K562 (cell line): ENCODE measurements around the gene YBEY. TPM values are rescaled to one million over a fixed set of nuclear protein-coding genes. Genes with fewer than 3 reads are reported as not detected.

ENCODE experiments used
- ATAC-seq: fragments of 200-7000 bp; cut with Tn5 transposase; 3 replicates; pipeline ENCODE4 v1.9.1; 2020; ENCODE audit warnings: moderate library complexity
- BruUV-seq: library from RNA; stranded (reverse); fragments of 400-500 nt; replicated peaks from 2 replicates; lab custom pipeline; 2021; lab: Mats Ljungman, UMichigan
- CTCF ChIA-PET: fragments of 300-600 bp; formaldehyde crosslinking; extraction: SDS; loops from one replicate; lab custom pipeline; 2021; ENCODE audit warnings: low intra/inter-chr PET ratio; lab: Yijun Ruan, JAX
- POLR2A ChIA-PET: fragments of 300-600, 350-650 bp; sonication (Branson Sonifier 250); formaldehyde crosslinking; extraction: SDS; loops from one replicate; lab custom pipeline; 2021; ENCODE audit warnings: antibody characterized with exemption, inconsistent platforms; lab: Yijun Ruan, JAX
- DNase-seq, 4 experiments: peaks; one replicate each; pipeline versions ENCODE4 v3.0.0 to v3.0.0-alpha.2; 2011 to 2018; ENCODE audit warnings: low spot score in 3 of 4, mixed read lengths in 3 of 4; ENCODE audit errors: extremely low read depth in 1 of 4
- FAIRE-seq: peaks from 2 replicates; lab custom pipeline; 2011; peaks lifted over from hg19 to GRCh38; lab: Jason Lieb, UNC
- H2AFZ ChIP-seq: 2 replicates; pipeline ENCODE4 v1.6.0; 2011; ENCODE audit warnings: low read depth, low read length, control low read depth, inconsistent platforms
- H3K27ac ChIP-seq: fragments of 200-600 bp; 3 replicates; pipeline ENCODE4 v1.8.0; 2011; ENCODE audit warnings: low read depth, mild to moderate bottlenecking, control low read depth, inconsistent platforms, low read length, moderate library complexity, mixed read lengths; ENCODE audit errors: extremely low read depth
- H3K27me3 ChIP-seq, 2 experiments: fragments of 300-600 bp in 1 of 2; 2 replicates in 1 of 2; 3 replicates in 1 of 2; pipeline versions ENCODE4 v1.6.0 to v1.8.0; 2011; ENCODE audit warnings: inconsistent platforms in 2 of 2, low read length in 2 of 2, mild to moderate bottlenecking in 1 of 2, mixed read lengths in 1 of 2, moderate library complexity in 1 of 2; ENCODE audit not compliant: control insufficient read depth in 2 of 2, insufficient read depth in 2 of 2
- H3K36me3 ChIP-seq: fragments of 300-600 bp; 3 replicates; pipeline ENCODE4 v1.8.0; 2011; ENCODE audit warnings: mild to moderate bottlenecking, low read length, inconsistent platforms; ENCODE audit not compliant: control insufficient read depth, insufficient read depth
- H3K4me1 ChIP-seq, 2 experiments: fragments of 200-600 bp in 1 of 2; replicated peaks in 1 of 2; 2 replicates in 1 of 2; 3 replicates in 1 of 2; pipeline versions ENCODE4 v1.5.1 to v1.8.0; 2011; ENCODE audit warnings: inconsistent platforms in 2 of 2, low read length in 2 of 2, mild to moderate bottlenecking in 1 of 2, mixed read lengths in 1 of 2, moderate library complexity in 1 of 2; ENCODE audit not compliant: control insufficient read depth in 2 of 2, insufficient read depth in 2 of 2
- H3K4me2 ChIP-seq: 2 replicates; pipeline ENCODE4 v1.6.1; 2011; ENCODE audit warnings: low read length, control low read depth, inconsistent platforms, mixed read lengths; ENCODE audit not compliant: insufficient read depth
- H3K4me3 ChIP-seq: fragments of 200-600 bp; sonication (generic), shearing (Covaris generic); 2 replicates; pipeline ENCODE4 v1.5.1; 2016; ENCODE audit warnings: control low read depth, inconsistent platforms
- H3K79me2 ChIP-seq: fragments of 200-600 bp; 3 replicates; pipeline ENCODE4 v1.8.0; 2011; ENCODE audit warnings: low read length, inconsistent platforms; ENCODE audit not compliant: control insufficient read depth, insufficient read depth
- H3K9ac ChIP-seq, 2 experiments: 2 replicates each; pipeline versions ENCODE4 v1.6.0 to v1.6.1; 2011; ENCODE audit warnings: low read depth in 2 of 2, low read length in 2 of 2, control low read depth in 1 of 2, inconsistent platforms in 1 of 2, mild to moderate bottlenecking in 1 of 2, mixed read lengths in 1 of 2; ENCODE audit not compliant: insufficient read depth in 1 of 2
- H3K9me1 ChIP-seq: one replicate; pipeline ENCODE4 v1.6.0; 2011; ENCODE audit warnings: inconsistent platforms, mild to moderate bottlenecking, low read length, moderate library complexity; ENCODE audit not compliant: control insufficient read depth, insufficient read depth
- H3K9me3 ChIP-seq: replicated peaks from 2 replicates; pipeline ENCODE4 v1.5.1; 2011; ENCODE audit warnings: low read depth, low read length, inconsistent platforms; ENCODE audit not compliant: control insufficient read depth, insufficient read depth
- H4K20me1 ChIP-seq: replicated peaks from 2 replicates; pipeline ENCODE4 v1.6.1; 2011; ENCODE audit warnings: low read length, inconsistent platforms, mixed read lengths; ENCODE audit not compliant: control insufficient read depth, insufficient read depth
- FOSL1 ChIP-seq: fragments of 200-800 bp; sonication (Bioruptor generic); conservative IDR thresholded peaks from 2 replicates; pipeline ENCODE4 v1.6.1; 2016; ENCODE audit warnings: missing genetic modification characterization, missing compliant biosample characterization
- RAD51 ChIP-seq: fragments of 450-650 bp; IDR thresholded peaks from 2 replicates; pipeline ENCODE4 v1.7.1; 2016; ENCODE audit warnings: low read depth, mild to moderate bottlenecking, borderline replicate concordance
- RBM14 ChIP-seq: fragments of 200-400 bp; formaldehyde crosslinking; IDR thresholded peaks from 2 replicates; pipeline ENCODE4 v1.6.1; 2018; ENCODE audit warnings: low read depth, mild to moderate bottlenecking, low read length, moderate library complexity, borderline replicate concordance; ENCODE audit not compliant: insufficient read depth
- RFX5 ChIP-seq: IDR thresholded peaks from 2 replicates; pipeline ENCODE4 v1.6.1; 2011; ENCODE audit warnings: low read depth, mild to moderate bottlenecking, improper control_type of control experiment, low read length
- SMAD3 ChIP-seq: fragments of 450-650 bp; formaldehyde crosslinking; conservative IDR thresholded peaks from 2 replicates; pipeline ENCODE4 v1.4.0; 2020; ENCODE audit warnings: mild to moderate bottlenecking
- SMAD4 ChIP-seq: fragments of 250-450 bp; sonication (Bioruptor Pico); conservative IDR thresholded peaks from 2 replicates; pipeline ENCODE4 v1.8.0; 2021; ENCODE audit warnings: inconsistent platforms, mild to moderate bottlenecking, moderate library complexity
- STAT5A ChIP-seq: IDR thresholded peaks from 2 replicates; pipeline ENCODE4 v1.6.1; 2012; ENCODE audit warnings: low read length, inconsistent platforms, borderline replicate concordance
- TAF1 ChIP-seq: IDR thresholded peaks from 2 replicates; pipeline ENCODE4 v1.6.1; 2011; ENCODE audit warnings: mild to moderate bottlenecking, low read length, moderate library complexity; ENCODE audit not compliant: insufficient read depth, control insufficient read depth, severe bottlenecking; ENCODE audit errors: extremely low read depth
- WGBS: fragments of 100-300 bp; shearing (Covaris generic); methylation state at CpG from one replicate; pipeline ENCODE4 v1.1.6; 2016; ENCODE audit warnings: low coverage, mixed read lengths; ENCODE audit not compliant: insufficient coverage; ENCODE audit errors: missing lambda C conversion rate; 5-methylcytosine and 5-hydroxymethylcytosine counted together
- in situ Hi-C: fragments of 300-500 bp; cut with MboI; formaldehyde crosslinking; loops from 4 replicates; pipeline ENCODE4 v1.15.0; 2018; ENCODE audit warnings: inconsistent platforms, mixed read lengths
- intact Hi-C: fragments of 100-400 bp; cut with micrococcal nuclease; formaldehyde crosslinking; loops from 2 replicates; pipeline ENCODE4 v1.14.2; 2022
- polyA plus RNA-seq, 8 experiments: library from polyadenylated mRNA; depleted of rRNA in 4 of 8; stranded (reverse) in 5 of 8; unstranded in 3 of 8; fragments of >200 nt; fragmentation: Nextera tagmentation in 2 of 8; fragmentation: Illumina TruSeq in 1 of 8; extraction: Ambion mirVana in 2 of 8; extraction: Trizol in 1 of 8; gene quantifications; 2 replicates each; pipeline versions ENCODE4 v1.2.1 to v1.2.3, GENCODE V29; 2011 to 2014; ENCODE audit warnings: inconsistent platforms in 1 of 8, missing spikeins in 1 of 8
- total RNA-seq, 7 experiments: library from RNA; depleted of rRNA in 6 of 7; stranded (reverse); fragments of >200 nt in 6 of 7; fragmentation: Illumina TruSeq in 2 of 7; extraction: Trizol in 2 of 7; gene quantifications; 2 replicates each; pipeline versions ENCODE4 v1.2.1 to v1.2.3, GENCODE V29; 2011 to 2021; ENCODE audit warnings: low replicate concordance in 1 of 7
- TF ChIP-seq, protein P1 (sequence below): fragments of 250-450 bp; sonication (Bioruptor Pico); IDR thresholded peaks from 2 replicates; pipeline ENCODE4 v1.5.0; 2020; ENCODE audit warnings: mild to moderate bottlenecking, borderline replicate concordance
- TF ChIP-seq, protein P2 (sequence below): sonication (generic); formaldehyde crosslinking; IDR thresholded peaks from 2 replicates; pipeline ENCODE4 v1.8.0; 2022; ENCODE audit warnings: missing genetic modification reagents, mild to moderate bottlenecking, borderline replicate concordance
- TF ChIP-seq, protein P3 (sequence below): fragments of 250-450 bp; sonication (Bioruptor Pico); IDR thresholded peaks from 2 replicates; pipeline ENCODE4 v1.5.0; 2021
- TF ChIP-seq, protein P4 (sequence below): fragments of 250-450 bp; sonication (Bioruptor Pico); IDR thresholded peaks from 2 replicates; pipeline ENCODE4 v1.4.0; 2020

The YBEY gene
- total and polyA plus RNA-seq, 9 of the 15 experiments (the other 6 are each of a cell fraction or from before 2014, with no cell fraction given): 6.4 to 28.0 (median 12.4) TPM

DNA sequence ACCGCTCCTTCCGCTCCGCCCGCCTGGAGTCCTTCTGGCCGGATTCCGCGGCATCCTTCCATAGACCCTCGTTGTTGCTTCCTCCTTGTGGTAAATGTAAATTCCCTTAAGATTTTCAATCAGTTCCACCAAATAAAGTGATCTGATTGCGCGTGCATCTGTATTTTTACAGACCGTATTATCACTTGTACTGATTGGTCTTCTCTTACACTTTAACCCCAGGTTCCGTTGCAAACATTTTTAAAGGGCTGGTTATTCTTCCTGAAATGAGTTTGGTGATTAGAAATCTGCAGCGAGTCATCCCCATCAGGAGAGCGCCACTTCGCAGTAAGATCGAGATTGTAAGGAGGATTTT lies 483 bp downstream of the YBEY start (continued):
- TF ChIP-seq, protein P1, sequence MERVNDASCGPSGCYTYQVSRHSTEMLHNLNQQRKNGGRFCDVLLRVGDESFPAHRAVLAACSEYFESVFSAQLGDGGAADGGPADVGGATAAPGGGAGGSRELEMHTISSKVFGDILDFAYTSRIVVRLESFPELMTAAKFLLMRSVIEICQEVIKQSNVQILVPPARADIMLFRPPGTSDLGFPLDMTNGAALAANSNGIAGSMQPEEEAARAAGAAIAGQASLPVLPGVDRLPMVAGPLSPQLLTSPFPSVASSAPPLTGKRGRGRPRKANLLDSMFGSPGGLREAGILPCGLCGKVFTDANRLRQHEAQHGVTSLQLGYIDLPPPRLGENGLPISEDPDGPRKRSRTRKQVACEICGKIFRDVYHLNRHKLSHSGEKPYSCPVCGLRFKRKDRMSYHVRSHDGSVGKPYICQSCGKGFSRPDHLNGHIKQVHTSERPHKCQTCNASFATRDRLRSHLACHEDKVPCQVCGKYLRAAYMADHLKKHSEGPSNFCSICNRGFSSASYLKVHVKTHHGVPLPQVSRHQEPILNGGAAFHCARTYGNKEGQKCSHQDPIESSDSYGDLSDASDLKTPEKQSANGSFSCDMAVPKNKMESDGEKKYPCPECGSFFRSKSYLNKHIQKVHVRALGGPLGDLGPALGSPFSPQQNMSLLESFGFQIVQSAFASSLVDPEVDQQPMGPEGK (CRISPR knock-in tag): no peak
- TF ChIP-seq RFX5: no peak
- TF ChIP-seq RAD51: no peak
- TF ChIP-seq, protein P2, sequence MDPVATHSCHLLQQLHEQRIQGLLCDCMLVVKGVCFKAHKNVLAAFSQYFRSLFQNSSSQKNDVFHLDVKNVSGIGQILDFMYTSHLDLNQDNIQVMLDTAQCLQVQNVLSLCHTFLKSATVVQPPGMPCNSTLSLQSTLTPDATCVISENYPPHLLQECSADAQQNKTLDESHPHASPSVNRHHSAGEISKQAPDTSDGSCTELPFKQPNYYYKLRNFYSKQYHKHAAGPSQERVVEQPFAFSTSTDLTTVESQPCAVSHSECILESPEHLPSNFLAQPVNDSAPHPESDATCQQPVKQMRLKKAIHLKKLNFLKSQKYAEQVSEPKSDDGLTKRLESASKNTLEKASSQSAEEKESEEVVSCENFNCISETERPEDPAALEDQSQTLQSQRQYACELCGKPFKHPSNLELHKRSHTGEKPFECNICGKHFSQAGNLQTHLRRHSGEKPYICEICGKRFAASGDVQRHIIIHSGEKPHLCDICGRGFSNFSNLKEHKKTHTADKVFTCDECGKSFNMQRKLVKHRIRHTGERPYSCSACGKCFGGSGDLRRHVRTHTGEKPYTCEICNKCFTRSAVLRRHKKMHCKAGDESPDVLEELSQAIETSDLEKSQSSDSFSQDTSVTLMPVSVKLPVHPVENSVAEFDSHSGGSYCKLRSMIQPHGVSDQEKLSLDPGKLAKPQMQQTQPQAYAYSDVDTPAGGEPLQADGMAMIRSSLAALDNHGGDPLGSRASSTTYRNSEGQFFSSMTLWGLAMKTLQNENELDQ: no peak

DNA sequence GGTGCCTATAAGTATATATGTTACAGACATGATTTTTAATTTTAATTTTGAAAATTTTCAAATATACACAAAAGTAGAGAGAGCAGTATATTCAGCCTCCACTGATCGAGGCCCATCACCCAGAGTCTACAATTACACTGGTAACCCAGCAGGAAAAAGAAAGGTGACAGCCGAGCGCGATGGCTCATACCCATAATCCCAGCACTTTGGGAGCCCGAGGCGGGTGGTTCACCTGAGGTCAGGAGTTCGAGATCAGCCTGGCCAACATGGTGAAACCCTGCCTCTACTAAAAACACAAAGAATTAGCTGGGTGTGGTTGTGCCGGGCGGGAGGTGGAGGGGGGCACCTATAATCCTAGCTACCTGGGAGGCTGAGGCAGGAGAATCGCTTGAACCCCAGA lies 1.4 kb downstream of the YBEY start:
- no TSS peak for BruUV-seq
- peak overlapping the region; percentile 74; the same call in 1 of the 2 replicates for H3K4me3 ChIP-seq
- H3K4me1 ChIP-seq: peaks cover 18 to 23% of the 10 kb centered on the region in 2 experiments
- H3K27me3 ChIP-seq: no peaks in the 10 kb centered on the region
- intact Hi-C loops: loop anchor here (5.0 to 10.0 kb wide), 2 partner anchors 143 to 170 kb away; partner anchors contain the start of gene DIP2A
- no peak overlapping the region for H3K4me2 ChIP-seq
- H3K9me3 ChIP-seq: peaks cover 13% of the 10 kb centered on the region; the same call in 1 of the 2 replicates
- H3K9me1 ChIP-seq: peaks cover 3% of the 10 kb centered on the region
- POLR2A ChIA-PET: no interaction called here
- no peak for DNase-seq
- H3K36me3 ChIP-seq: peaks cover 41% of the 10 kb centered on the region
- 0 out of 2 replicates have a peak, but pooled peaks cover 2% of the 10 kb centered on the region for H4K20me1 ChIP-seq
- FAIRE-seq: no peak
- no peak for ATAC-seq
- no peak overlapping the region for H3K27ac ChIP-seq
- no peak for TF ChIP-seq RBM14
- TF ChIP-seq, protein P3, sequence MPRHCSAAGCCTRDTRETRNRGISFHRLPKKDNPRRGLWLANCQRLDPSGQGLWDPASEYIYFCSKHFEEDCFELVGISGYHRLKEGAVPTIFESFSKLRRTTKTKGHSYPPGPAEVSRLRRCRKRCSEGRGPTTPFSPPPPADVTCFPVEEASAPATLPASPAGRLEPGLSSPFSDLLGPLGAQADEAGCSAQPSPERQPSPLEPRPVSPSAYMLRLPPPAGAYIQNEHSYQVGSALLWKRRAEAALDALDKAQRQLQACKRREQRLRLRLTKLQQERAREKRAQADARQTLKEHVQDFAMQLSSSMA (CRISPR knock-in tag): no peak
- TF ChIP-seq, protein P4, sequence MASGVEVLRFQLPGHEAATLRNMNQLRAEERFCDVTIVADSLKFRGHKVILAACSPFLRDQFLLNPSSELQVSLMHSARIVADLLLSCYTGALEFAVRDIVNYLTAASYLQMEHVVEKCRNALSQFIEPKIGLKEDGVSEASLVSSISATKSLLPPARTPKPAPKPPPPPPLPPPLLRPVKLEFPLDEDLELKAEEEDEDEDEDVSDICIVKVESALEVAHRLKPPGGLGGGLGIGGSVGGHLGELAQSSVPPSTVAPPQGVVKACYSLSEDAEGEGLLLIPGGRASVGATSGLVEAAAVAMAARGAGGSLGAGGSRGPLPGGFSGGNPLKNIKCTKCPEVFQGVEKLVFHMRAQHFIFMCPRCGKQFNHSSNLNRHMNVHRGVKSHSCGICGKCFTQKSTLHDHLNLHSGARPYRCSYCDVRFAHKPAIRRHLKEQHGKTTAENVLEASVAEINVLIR: no peak
- TF ChIP-seq SMAD4: no peak
- TF ChIP-seq STAT5A: no peak
- TF ChIP-seq TAF1: no peak
- no peak for TF ChIP-seq SMAD3 (CRISPR knock-in tag)
- TF ChIP-seq FOSL1 (tag): no peak
- TF ChIP-seq, all 486 proteins: peak for 0
- no peak overlapping the region; a peak in 1 of 4 replicates for H3K9ac ChIP-seq
- H2AFZ ChIP-seq: no peak overlapping the region
- CTCF ChIA-PET: no interaction called here
- in situ Hi-C loops: no loop called here
- peaks cover 47% of the 10 kb centered on the region for H3K79me2 ChIP-seq
- WGBS: 89% methylated on average over 10 of the region's 10 CpGs
